WTC11 (cell line): ENCODE data around the gene ZNF292.

ENCODE experiments used
- CBFB ChIP-seq: sonication (generic); formaldehyde crosslinking; IDR thresholded peaks from 2 replicates; pipeline ENCODE4 v1.8.1; 2022; ENCODE audit warnings: mild to moderate bottlenecking, low read depth, missing genetic modification reagents
- CREB1 ChIP-seq: sonication (generic); formaldehyde crosslinking; IDR thresholded peaks from 2 replicates; pipeline ENCODE4 v1.8.0; 2023; ENCODE audit warnings: mild to moderate bottlenecking, missing genetic modification reagents
- CREM ChIP-seq: sonication (generic); formaldehyde crosslinking; IDR thresholded peaks from 2 replicates; pipeline ENCODE4 v1.8.1; 2022; ENCODE audit warnings: mild to moderate bottlenecking, missing genetic modification reagents, moderate library complexity
- IRF1 ChIP-seq: sonication (generic); formaldehyde crosslinking; IDR thresholded peaks from 2 replicates; pipeline ENCODE4 v1.8.0; 2023; ENCODE audit warnings: missing genetic modification reagents
- MAX ChIP-seq: sonication (generic); formaldehyde crosslinking; IDR thresholded peaks from 2 replicates; pipeline ENCODE4 v1.8.0; 2022; ENCODE audit warnings: mild to moderate bottlenecking, missing genetic modification reagents
- NR1H2 ChIP-seq: sonication (generic); formaldehyde crosslinking; IDR thresholded peaks from 2 replicates; pipeline ENCODE4 v1.9.0; 2021; ENCODE audit warnings: mild to moderate bottlenecking, moderate library complexity, missing genetic modification reagents
- NR2C2 ChIP-seq: sonication (generic); formaldehyde crosslinking; IDR thresholded peaks from 2 replicates; pipeline ENCODE4 v1.8.0; 2022; ENCODE audit warnings: mild to moderate bottlenecking, missing genetic modification reagents
- SP1 ChIP-seq: sonication (generic); formaldehyde crosslinking; conservative IDR thresholded peaks from 2 replicates; pipeline ENCODE4 v1.8.1; 2022; ENCODE audit warnings: missing genetic modification reagents
- ZBTB21 ChIP-seq: sonication (generic); formaldehyde crosslinking; IDR thresholded peaks from 2 replicates; pipeline ENCODE4 v1.8.1; 2023; ENCODE audit warnings: mild to moderate bottlenecking, missing genetic modification reagents, borderline replicate concordance
- ZNF232 ChIP-seq: sonication (generic); formaldehyde crosslinking; IDR thresholded peaks from 2 replicates; pipeline ENCODE4 v1.8.0; 2022; ENCODE audit warnings: mild to moderate bottlenecking, missing genetic modification reagents
- TF ChIP-seq, protein P1 (sequence below): fragments of 200-600 bp; IDR thresholded peaks from 2 replicates; pipeline ENCODE4 v1.8.0; 2022; ENCODE audit warnings: antibody characterized with exemption
- TF ChIP-seq, protein P2 (sequence below): sonication (generic); formaldehyde crosslinking; conservative IDR thresholded peaks from 2 replicates; pipeline ENCODE4 v1.8.1; 2022; ENCODE audit warnings: mild to moderate bottlenecking, missing genetic modification reagents

GRCh38 chr6:87237804-87238203 lies 82.4 kb downstream of the ZNF292 start:
- TF ChIP-seq, protein P1, sequence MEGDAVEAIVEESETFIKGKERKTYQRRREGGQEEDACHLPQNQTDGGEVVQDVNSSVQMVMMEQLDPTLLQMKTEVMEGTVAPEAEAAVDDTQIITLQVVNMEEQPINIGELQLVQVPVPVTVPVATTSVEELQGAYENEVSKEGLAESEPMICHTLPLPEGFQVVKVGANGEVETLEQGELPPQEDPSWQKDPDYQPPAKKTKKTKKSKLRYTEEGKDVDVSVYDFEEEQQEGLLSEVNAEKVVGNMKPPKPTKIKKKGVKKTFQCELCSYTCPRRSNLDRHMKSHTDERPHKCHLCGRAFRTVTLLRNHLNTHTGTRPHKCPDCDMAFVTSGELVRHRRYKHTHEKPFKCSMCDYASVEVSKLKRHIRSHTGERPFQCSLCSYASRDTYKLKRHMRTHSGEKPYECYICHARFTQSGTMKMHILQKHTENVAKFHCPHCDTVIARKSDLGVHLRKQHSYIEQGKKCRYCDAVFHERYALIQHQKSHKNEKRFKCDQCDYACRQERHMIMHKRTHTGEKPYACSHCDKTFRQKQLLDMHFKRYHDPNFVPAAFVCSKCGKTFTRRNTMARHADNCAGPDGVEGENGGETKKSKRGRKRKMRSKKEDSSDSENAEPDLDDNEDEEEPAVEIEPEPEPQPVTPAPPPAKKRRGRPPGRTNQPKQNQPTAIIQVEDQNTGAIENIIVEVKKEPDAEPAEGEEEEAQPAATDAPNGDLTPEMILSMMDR, result no peak
- TF ChIP-seq, protein P2, sequence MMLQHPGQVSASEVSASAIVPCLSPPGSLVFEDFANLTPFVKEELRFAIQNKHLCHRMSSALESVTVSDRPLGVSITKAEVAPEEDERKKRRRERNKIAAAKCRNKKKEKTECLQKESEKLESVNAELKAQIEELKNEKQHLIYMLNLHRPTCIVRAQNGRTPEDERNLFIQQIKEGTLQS, result no peak
- TF ChIP-seq MAX (CRISPR knock-in tag), result no peak
- no peak for TF ChIP-seq SP1 (CRISPR knock-in tag)
- TF ChIP-seq NR1H2 (CRISPR knock-in tag), result no peak
- TF ChIP-seq NR2C2 (CRISPR knock-in tag), result no peak
- TF ChIP-seq ZBTB21 (CRISPR knock-in tag), result no peak
- no peak for TF ChIP-seq CBFB
- no peak for TF ChIP-seq IRF1 (CRISPR knock-in tag)
- TF ChIP-seq CREM (CRISPR knock-in tag), result no peak
- no peak for TF ChIP-seq CREB1 (CRISPR knock-in tag)
- no peak for TF ChIP-seq ZNF232
